Hepatocyte (in vitro differentiated cells): ENCODE measurements around the gene SLC29A4. TPM values are rescaled to one million over a fixed set of nuclear protein-coding genes. Genes with fewer than 3 reads are reported as not detected.
"Not testable (repeated sequence)": the region's sequence is repeated elsewhere in the genome, so short reads cannot be mapped to it uniquely, and the experiment has no call there.

Experiments
- DNase-seq: peaks from one replicate; pipeline ENCODE4 v3.0.0-alpha.2; 2016; ENCODE audit warnings: low spot score
- H2AFZ ChIP-seq: fragments of 200-600 bp; sonication (generic); 2 replicates; pipeline ENCODE4 v1.6.0; 2016; ENCODE audit warnings: antibody characterized with exemption, mild to moderate bottlenecking
- H3K27ac ChIP-seq: fragments of 200-600 bp; sonication (generic); 2 replicates; pipeline ENCODE4 v1.5.1; 2016; ENCODE audit warnings: mild to moderate bottlenecking
- H3K27me3 ChIP-seq: fragments of 200-600 bp; sonication (generic); 2 replicates; pipeline ENCODE4 v1.6.1; 2016
- H3K36me3 ChIP-seq: fragments of 200-600 bp; sonication (generic); replicated peaks from 2 replicates; pipeline ENCODE4 v1.5.1; 2016; ENCODE audit warnings: low read depth; ENCODE audit not compliant: insufficient read depth
- H3K4me1 ChIP-seq: fragments of 200-600 bp; sonication (generic); 2 replicates; pipeline ENCODE4 v1.5.1; 2016; ENCODE audit warnings: mild to moderate bottlenecking, moderate library complexity; ENCODE audit not compliant: insufficient read depth
- H3K4me2 ChIP-seq: fragments of 200-600 bp; sonication (generic); 2 replicates; pipeline ENCODE4 v1.6.0; 2016
- H3K4me3 ChIP-seq: fragments of 200-600 bp; sonication (generic); 2 replicates; pipeline ENCODE4 v1.5.1; 2016; ENCODE audit warnings: mild to moderate bottlenecking
- H3K79me2 ChIP-seq: fragments of 200-600 bp; sonication (generic); 2 replicates; pipeline ENCODE4 v1.6.0; 2017; ENCODE audit warnings: mild to moderate bottlenecking
- H3K9me2 ChIP-seq: fragments of 200-600 bp; sonication (generic); replicated peaks from 2 replicates; pipeline ENCODE4 v1.6.0; 2017; ENCODE audit warnings: mild to moderate bottlenecking; ENCODE audit not compliant: insufficient read depth
- H3K9me3 ChIP-seq: fragments of 200-600 bp; sonication (generic); 2 replicates; pipeline ENCODE4 v1.5.1; 2016; ENCODE audit warnings: low read depth, mild to moderate bottlenecking
- H4K20me1 ChIP-seq: fragments of 200-600 bp; sonication (generic); 2 replicates; pipeline ENCODE4 v1.6.0; 2016; ENCODE audit warnings: mild to moderate bottlenecking; ENCODE audit not compliant: insufficient read depth, poor library complexity, severe bottlenecking
- EZH2 ChIP-seq: fragments of 200-600 bp; sonication (generic); IDR thresholded peaks from 2 replicates; pipeline ENCODE4 v1.6.1; 2016; ENCODE audit warnings: antibody characterized with exemption, mild to moderate bottlenecking, borderline replicate concordance
- EZH2phosphoT487 ChIP-seq: fragments of 200-600 bp; sonication (generic); IDR thresholded peaks from one replicate; pipeline ENCODE4 v1.6.1; 2018; ENCODE audit warnings: antibody characterized with exemption, mild to moderate bottlenecking, low read depth, moderate library complexity; ENCODE audit not compliant: unreplicated experiment, severe bottlenecking
- WGBS: methylation state at CpG from one replicate; pipeline ENCODE4 v1.1.6; 2016; ENCODE audit warnings: low lambda C conversion rate; ENCODE audit errors: missing lambda C conversion rate; 5-methylcytosine and 5-hydroxymethylcytosine counted together
- polyA plus RNA-seq: library from polyadenylated mRNA; unstranded; fragments of >200 nt; fragmentation: Nextera tagmentation; extraction: Ambion mirVana; gene quantifications from 2 replicates; pipeline ENCODE4 v1.2.1, GENCODE V29; 2016
- total RNA-seq: library from RNA; depleted of rRNA; stranded (reverse); fragments of >200 nt; gene quantifications from 2 replicates; pipeline ENCODE4 v1.2.3, GENCODE V29; 2014
- TF ChIP-seq, protein P1 (sequence below): fragments of 200-600 bp; sonication (generic); IDR thresholded peaks from 2 replicates; pipeline ENCODE4 v1.5.1; 2016; ENCODE audit warnings: antibody characterized with exemption, mild to moderate bottlenecking; ENCODE audit not compliant: poor library complexity

The SLC29A4 gene
- total and polyA plus RNA-seq, 2 experiments from 2014 or later = 21.9 to 36.1 TPM

DNA sequence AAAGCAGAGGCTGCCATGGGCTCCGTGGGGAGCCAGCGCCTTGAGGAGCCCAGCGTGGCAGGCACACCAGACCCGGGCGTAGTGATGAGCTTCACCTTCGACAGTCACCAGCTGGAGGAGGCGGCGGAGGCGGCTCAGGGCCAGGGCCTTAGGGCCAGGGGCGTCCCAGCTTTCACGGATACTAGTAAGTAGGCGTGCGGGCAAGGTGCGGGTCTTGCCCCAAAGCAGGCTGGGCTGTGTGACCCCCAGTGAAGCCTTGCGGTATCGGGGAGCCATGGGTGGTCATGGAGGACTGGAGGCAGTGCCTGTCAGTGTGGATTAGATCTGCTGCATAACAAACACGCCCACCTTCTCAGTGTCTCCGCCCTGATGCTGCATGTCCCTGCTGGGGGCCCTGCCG is 5.1 kb downstream of the SLC29A4 start:
- H3K4me3 ChIP-seq = no peak overlapping the region
- no peaks in the 10 kb centered on the region for H3K9me2 ChIP-seq
- no peaks in the 10 kb centered on the region for H3K27me3 ChIP-seq
- no peak overlapping the region for H3K27ac ChIP-seq
- no peak for DNase-seq
- peaks cover 8% of the 10 kb centered on the region for H3K79me2 ChIP-seq
- no peak for TF ChIP-seq EZH2phosphoT487
- no peak for TF ChIP-seq EZH2
- TF ChIP-seq, protein P1, sequence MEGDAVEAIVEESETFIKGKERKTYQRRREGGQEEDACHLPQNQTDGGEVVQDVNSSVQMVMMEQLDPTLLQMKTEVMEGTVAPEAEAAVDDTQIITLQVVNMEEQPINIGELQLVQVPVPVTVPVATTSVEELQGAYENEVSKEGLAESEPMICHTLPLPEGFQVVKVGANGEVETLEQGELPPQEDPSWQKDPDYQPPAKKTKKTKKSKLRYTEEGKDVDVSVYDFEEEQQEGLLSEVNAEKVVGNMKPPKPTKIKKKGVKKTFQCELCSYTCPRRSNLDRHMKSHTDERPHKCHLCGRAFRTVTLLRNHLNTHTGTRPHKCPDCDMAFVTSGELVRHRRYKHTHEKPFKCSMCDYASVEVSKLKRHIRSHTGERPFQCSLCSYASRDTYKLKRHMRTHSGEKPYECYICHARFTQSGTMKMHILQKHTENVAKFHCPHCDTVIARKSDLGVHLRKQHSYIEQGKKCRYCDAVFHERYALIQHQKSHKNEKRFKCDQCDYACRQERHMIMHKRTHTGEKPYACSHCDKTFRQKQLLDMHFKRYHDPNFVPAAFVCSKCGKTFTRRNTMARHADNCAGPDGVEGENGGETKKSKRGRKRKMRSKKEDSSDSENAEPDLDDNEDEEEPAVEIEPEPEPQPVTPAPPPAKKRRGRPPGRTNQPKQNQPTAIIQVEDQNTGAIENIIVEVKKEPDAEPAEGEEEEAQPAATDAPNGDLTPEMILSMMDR = no peak
- no peaks in the 10 kb centered on the region for H4K20me1 ChIP-seq
- WGBS = 97% methylated on average over 19 of the region's 19 CpGs
- H3K36me3 ChIP-seq = no peaks in the 10 kb centered on the region
- H3K4me2 ChIP-seq = no peak overlapping the region
- no peaks in the 10 kb centered on the region for H3K9me3 ChIP-seq
- H3K4me1 ChIP-seq = peaks cover 17% of the 10 kb centered on the region
- no peak overlapping the region for H2AFZ ChIP-seq

DNA sequence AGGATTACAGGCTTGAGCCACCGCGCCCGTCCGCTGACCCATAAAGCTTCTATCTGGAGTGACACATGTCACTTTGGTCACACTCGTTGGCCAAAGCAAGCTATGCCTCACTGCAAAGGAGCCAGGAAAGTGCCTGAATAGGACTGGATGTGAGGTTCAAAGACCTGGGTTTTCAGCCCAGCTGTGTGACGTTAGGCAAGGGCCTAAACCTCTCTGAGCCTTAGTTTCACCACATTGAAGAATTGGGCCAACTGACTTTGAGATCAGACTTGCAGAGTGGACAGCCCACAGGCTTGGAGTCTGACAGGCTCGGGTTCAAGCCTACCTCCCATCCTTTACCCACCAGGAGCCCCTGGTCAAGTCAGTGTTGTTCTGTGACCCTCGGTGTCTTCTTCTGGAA is 5.8 kb downstream of the SLC29A4 start:
- not testable (repeated sequence) for H3K27ac ChIP-seq, H3K79me2 ChIP-seq, H3K4me3 ChIP-seq, H2AFZ ChIP-seq, DNase-seq, H3K36me3 ChIP-seq, H3K4me2 ChIP-seq, H3K27me3 ChIP-seq, H3K9me2 ChIP-seq, H4K20me1 ChIP-seq, H3K9me3 ChIP-seq
- peaks cover 17% of the 10 kb centered on the region for H3K4me1 ChIP-seq
- over 99% methylated on average over 8 of the region's 8 CpGs for WGBS

DNA sequence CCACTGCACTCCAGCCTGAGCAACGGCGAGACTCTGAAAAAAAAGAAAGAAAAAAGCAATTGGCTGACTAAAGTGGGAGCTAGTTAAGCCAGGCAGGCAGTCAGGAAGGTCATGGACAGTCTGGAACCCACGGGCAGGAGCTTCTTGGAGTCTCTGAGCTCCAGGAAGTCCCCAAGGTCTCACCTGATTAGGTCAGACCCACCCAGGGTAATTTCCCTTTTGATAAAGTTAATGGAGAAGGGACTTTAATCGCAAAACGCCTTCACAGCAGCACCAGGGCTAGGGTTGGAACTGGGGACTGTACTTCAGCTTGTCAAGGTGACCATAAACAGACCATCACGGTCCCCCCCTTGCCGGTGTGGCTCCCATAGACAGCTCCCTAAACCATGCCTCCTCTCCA is 6.6 kb downstream of the SLC29A4 start:
- Histone ChIP-seq H3K27ac (no peak overlapping the region), H2AFZ (no peak overlapping the region), H3K27me3 (no peaks in the 10 kb centered on the region), H3K4me3 (no peak overlapping the region), H3K9me3 (no peaks in the 10 kb centered on the region), H3K36me3 (no peaks in the 10 kb centered on the region), H3K9me2 (no peaks in the 10 kb centered on the region), H3K4me2 (no peak overlapping the region), H3K4me1 (peaks cover 12% of the 10 kb centered on the region), H4K20me1 (no peaks in the 10 kb centered on the region), H3K79me2 (peaks cover under 1% of the 10 kb centered on the region)
- TF ChIP-seq, protein P1 = no peak
- TF ChIP-seq EZH2phosphoT487 = no peak
- TF ChIP-seq EZH2 = no peak
- WGBS = 98% methylated on average over 7 of the region's 7 CpGs
- no peak for DNase-seq

DNA sequence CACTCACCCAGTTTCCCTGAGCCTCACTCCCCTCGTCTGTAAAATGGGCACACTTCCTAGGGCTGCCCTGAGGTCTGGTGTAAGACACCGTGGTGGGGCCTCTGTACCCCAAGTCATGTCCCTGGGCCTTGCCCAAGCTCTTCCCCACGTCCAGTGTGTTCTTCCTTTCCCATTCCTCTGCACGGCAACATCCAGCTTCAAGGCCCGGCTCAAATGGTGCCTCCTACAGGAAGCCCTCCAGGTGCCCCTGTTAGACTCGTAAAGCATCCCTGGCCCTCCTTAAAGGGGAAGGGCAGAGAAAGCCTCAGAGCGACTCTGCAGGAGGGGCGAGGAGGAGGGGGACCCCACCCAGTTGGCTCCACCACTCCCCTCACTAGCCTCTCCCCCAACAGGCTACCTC is 8.6 kb downstream of the SLC29A4 start:
- Histone ChIP-seq H3K27me3 (no peaks in the 10 kb centered on the region), H3K79me2 (no peaks in the 10 kb centered on the region), H4K20me1 (no peaks in the 10 kb centered on the region), H3K27ac (no peak overlapping the region), H3K4me2 (no peak overlapping the region), H3K4me1 (no peaks in the 10 kb centered on the region), H2AFZ (no peak overlapping the region), H3K4me3 (no peak overlapping the region), H3K9me3 (no peaks in the 10 kb centered on the region), H3K36me3 (no peaks in the 10 kb centered on the region), H3K9me2 (no peaks in the 10 kb centered on the region)
- 96% methylated on average over 8 of the region's 8 CpGs for WGBS
- no peak for DNase-seq
- TF ChIP-seq EZH2 (no peak), EZH2phosphoT487 (no peak)
- TF ChIP-seq, protein P1 = no peak

DNA sequence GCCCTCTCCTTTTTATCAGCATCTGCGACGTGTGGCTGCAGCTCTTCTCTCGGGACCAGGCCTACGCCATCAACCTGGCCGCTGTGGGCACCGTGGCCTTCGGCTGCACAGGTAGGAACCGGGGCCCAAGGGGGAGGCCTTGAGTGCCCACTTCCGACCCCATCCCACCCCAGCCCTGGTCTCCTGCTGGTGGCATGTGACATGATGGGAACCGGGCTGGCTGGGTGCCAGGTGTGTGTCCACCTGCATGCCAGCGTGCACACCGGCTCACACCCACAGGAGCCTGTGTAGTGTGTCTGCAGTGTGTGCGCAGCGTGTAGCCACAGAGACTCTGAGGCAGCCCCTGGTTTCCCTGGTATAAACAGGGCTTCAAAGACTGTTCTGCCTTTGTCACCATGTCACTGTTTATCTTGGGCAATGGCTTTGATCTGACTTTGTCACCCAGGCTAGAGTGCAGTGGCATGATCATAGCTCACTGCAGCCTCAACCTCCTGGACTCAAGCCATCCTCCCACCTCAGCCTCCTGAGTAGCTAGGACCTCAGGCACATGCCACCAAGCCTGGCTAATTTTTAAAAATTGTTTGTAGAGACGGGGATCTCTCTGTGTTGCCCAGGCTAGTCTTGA is 9.1 kb downstream of the SLC29A4 start:
- WGBS = 80% methylated on average over 10 of the region's 15 CpGs
- not testable (repeated sequence) for H3K36me3 ChIP-seq

More for the DNA sequence above, 9.1 kb downstream of the SLC29A4 start:
- H3K27me3 ChIP-seq, H3K4me2 ChIP-seq, H3K27ac ChIP-seq, H2AFZ ChIP-seq, H3K4me3 ChIP-seq, H3K79me2 ChIP-seq, H3K9me2 ChIP-seq, H3K4me1 ChIP-seq, H3K9me3 ChIP-seq, DNase-seq, H4K20me1 ChIP-seq: not testable (repeated sequence)
